ENCODE data around the gene HMGN1. TPM values are rescaled to one million over a fixed set of nuclear protein-coding genes. Genes with fewer than 3 reads are reported as not detected.
A peak's percentile ranks its signal among the peaks of the same experiment; 100 is the strongest.

The HMGN1 gene, protein sequence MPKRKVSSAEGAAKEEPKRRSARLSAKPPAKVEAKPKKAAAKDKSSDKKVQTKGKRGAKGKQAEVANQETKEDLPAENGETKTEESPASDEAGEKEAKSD
- total RNA-seq, result 100 to 1,000 TPM in 6 of 7 donors, 10 to 100 TPM in 1; 70.2 to 209 (median 145) TPM
- polyA plus RNA-seq, result 100 to 1,000 TPM; 105 to 201 TPM
- long read RNA-seq, donor 1, transcript HMGN1-204 (6 exons, 1,383 nt), result major isoform, 257 of 304 reads
- long read RNA-seq, donor 1, transcript HMGN1-201 (7 exons, 1,303 nt), result minor isoform, 10 of 304 reads
- long read RNA-seq, donor 1, partial matches to known transcripts, result 11 of 304 reads
- long read RNA-seq, donor 1, other reads (novel, unspliced or antisense), result 16 of 304 reads
- long read RNA-seq, donor 2, transcript HMGN1-204 (6 exons, 1,383 nt), result major isoform, 108 of 147 reads
- long read RNA-seq, donor 2, partial matches to known transcripts, result 25 of 147 reads
- long read RNA-seq, donor 2, other reads (novel, unspliced or antisense), result 11 of 147 reads
- long read RNA-seq, donor 3, full-length matches to known transcripts, result 129 of 192 reads
- long read RNA-seq, donor 3, partial matches to known transcripts, result 26 of 192 reads
- long read RNA-seq, donor 3, other reads (novel, unspliced or antisense), result 37 of 192 reads

- WGBS, 3 donors, result 0 to 1% (median 1%) methylated on average over 50 to 116 of the region's 116 CpGs
- Histone ChIP-seq H3K4me1 (ENCODE audit: insufficient read depth) (peaks cover 3% of the 10 kb centered on the region), H3K27me3 (no peaks in the 10 kb centered on the region), H3K4me3 (peak within 1 kb of the TSS; percentile 53), H3K36me3 (no peaks in the 10 kb centered on the region), H3K9me3 (no peaks in the 10 kb centered on the region), H3K27ac (peak within 1 kb of the TSS; percentile 95)
- intact Hi-C loops (cut with DNase I), result loop anchor here in 3 of 4 donors (2.0 to 5.0 kb wide), 3 partner anchors 36 to 40 kb away; partner anchors contain the start of gene BRWD1 (in 1 of the 3)
- TF ChIP-seq POLR2A (IDR thresholded peaks at IDR 0.05) (peak; percentile 77), CTCF (IDR thresholded peaks at IDR 0.05) (no peak)
- DNase-seq, result peak; percentile 88 to 93 (median 90)
These were observed at the start of gene HMGN1 for GRCh38 chr21:39348355-39349210. Gene HMGN1 (minus strand): TSS chr21:39349088. CDS start chr21:39348917, 171 bp downstream.

GRCh38 chr21:39397646-39398385 is 48.9 kb upstream of the HMGN1 start:
- intact Hi-C loops (cut with DNase I), result loop anchor here in 1 of 4 donors (10.0 kb wide), 1 partner anchor 83 kb away; the partner anchor contains the start of gene BRWD1
- no peak overlapping the region for H3K27ac ChIP-seq
- H3K4me3 ChIP-seq, result no peak overlapping the region
- 92 to 94% (median 92%) methylated on average over 11 of the region's 11 CpGs for WGBS, 3 donors
- H3K4me1 ChIP-seq (ENCODE audit: insufficient read depth), result no peaks in the 10 kb centered on the region
- no peak for DNase-seq
- H3K27me3 ChIP-seq, result no peaks in the 10 kb centered on the region
- no peak for TF ChIP-seq EP300 (IDR thresholded peaks at IDR 0.05)
- TF ChIP-seq POLR2A (IDR thresholded peaks at IDR 0.05), result no peak
- no peak for TF ChIP-seq CTCF (IDR thresholded peaks at IDR 0.05)
- no peaks in the 10 kb centered on the region for H3K36me3 ChIP-seq
- no peaks in the 10 kb centered on the region for H3K9me3 ChIP-seq

GRCh38 chr21:39392981-39393380 is 44.1 kb upstream of the HMGN1 start:
- Histone ChIP-seq H3K27me3 (no peaks in the 10 kb centered on the region), H3K27ac (no peak overlapping the region), H3K4me1 (ENCODE audit: insufficient read depth) (peaks cover 1% of the 10 kb centered on the region), H3K36me3 (no peaks in the 10 kb centered on the region), H3K9me3 (no peaks in the 10 kb centered on the region), H3K4me3 (no peak overlapping the region)
- WGBS, 3 donors, result 89 to 90% (median 89%) methylated on average over 7 of the region's 7 CpGs
- TF ChIP-seq CTCF (IDR thresholded peaks at IDR 0.05) (no peak), EP300 (IDR thresholded peaks at IDR 0.05) (no peak), POLR2A (IDR thresholded peaks at IDR 0.05) (no peak)
- no peak for DNase-seq
- intact Hi-C loops (cut with DNase I), result loop anchor here in 1 of 4 donors (10.0 kb wide), 1 partner anchor 78 kb away; the partner anchor contains the start of gene BRWD1

Measured in ovary (tissue), 10 donors.